MCF 10A (cell line): Measurements from ENCODE around the gene GABARAPL2. TPM values are rescaled to one million over a fixed set of nuclear protein-coding genes. Genes with fewer than 3 reads are reported as not detected.
"Not testable (repeated sequence)": the region's sequence is repeated elsewhere in the genome, so short reads cannot be mapped to it uniquely, and the experiment has no call there.

Experiments used
- BruUV-seq: library from RNA; stranded (reverse); fragments of 400-500 nt; replicated peaks from 2 replicates; lab custom pipeline; 2021; lab: Mats Ljungman, UMichigan
- CTCF ChIA-PET: fragments of 300-600 bp; sonication (Branson Sonifier 250); formaldehyde crosslinking; extraction: SDS; loops from one replicate; lab custom pipeline; 2021; ENCODE audit warnings: antibody characterized with exemption, inconsistent platforms; lab: Yijun Ruan, JAX
- POLR2A ChIA-PET: fragments of 300-600, 350-650 bp; sonication (Branson Sonifier 250); formaldehyde crosslinking; extraction: SDS; loops from one replicate; lab custom pipeline; 2020; ENCODE audit warnings: antibody characterized with exemption, inconsistent platforms; lab: Yijun Ruan, JAX
- DNase-seq: peaks from one replicate; pipeline ENCODE4 v3.0.0-alpha.2; 2018; ENCODE audit not compliant: unreplicated experiment
- H3K27ac Mint-ChIP-seq: one replicate; pipeline ENCODE4 v1.8.0; 2022; ENCODE audit warnings: mild to moderate bottlenecking, low read depth, mixed read lengths; ENCODE audit not compliant: unreplicated experiment
- H3K27me3 Mint-ChIP-seq: one replicate; pipeline ENCODE4 v1.8.0; 2022; ENCODE audit warnings: mixed read lengths; ENCODE audit not compliant: insufficient read depth, unreplicated experiment
- H3K36me3 Mint-ChIP-seq: one replicate; pipeline ENCODE4 v1.8.0; 2022; ENCODE audit warnings: mild to moderate bottlenecking, moderate library complexity, mixed read lengths; ENCODE audit not compliant: insufficient read depth, unreplicated experiment
- H3K4me1 Mint-ChIP-seq: one replicate; pipeline ENCODE4 v1.8.0; 2022; ENCODE audit warnings: mixed read lengths; ENCODE audit not compliant: insufficient read depth, unreplicated experiment
- H3K4me3 Mint-ChIP-seq: one replicate; pipeline ENCODE4 v1.8.0; 2022; ENCODE audit warnings: mild to moderate bottlenecking, moderate library complexity, mixed read lengths; ENCODE audit not compliant: unreplicated experiment
- H3K9me3 Mint-ChIP-seq: one replicate; pipeline ENCODE4 v1.8.0; 2022; ENCODE audit warnings: mixed read lengths; ENCODE audit not compliant: unreplicated experiment
- CTCF ChIP-seq: fragments of 200-600 bp; IDR thresholded peaks from one replicate; pipeline ENCODE4 v1.8.0; 2022; ENCODE audit warnings: antibody characterized with exemption, mild to moderate bottlenecking; ENCODE audit not compliant: unreplicated experiment
- intact Hi-C: fragments of 100-400 bp; cut with micrococcal nuclease; formaldehyde crosslinking; loops from 2 replicates; pipeline ENCODE4 v1.14.1; 2022
- total RNA-seq: library from RNA; stranded (reverse); gene quantifications from 2 replicates; pipeline ENCODE4 v1.2.3, GENCODE V29; 2022

GABARAPL2 gene
- total RNA-seq, 1 experiment from 2014 or later: 61.5 TPM

GRCh38 chr16:75537776-75538175 is 28.4 kb upstream of the GABARAPL2 start:
- intact Hi-C loops: no loop called here
- TF ChIP-seq CTCF: no peak
- no TSS peak for BruUV-seq
- no peak overlapping the region for H3K4me3 Mint-ChIP-seq
- no peak overlapping the region for H3K27ac Mint-ChIP-seq
- H3K27me3 Mint-ChIP-seq: no peaks in the 10 kb centered on the region
- no peaks in the 10 kb centered on the region for H3K9me3 Mint-ChIP-seq
- no peaks in the 10 kb centered on the region for H3K4me1 Mint-ChIP-seq
- ChIA-PET CTCF (interaction anchor here (1.0 to 1.3 kb wide), 3 partner anchors 13 to 80 kb away, joined by 3 to 4 read pairs (median 4); no protein-coding TSS in a partner anchor), POLR2A (interaction anchor here (0.6 kb wide), 1 partner anchor 13 kb away, joined by 3 read pairs; no protein-coding TSS in a partner anchor)
- H3K36me3 Mint-ChIP-seq: peaks cover 10% of the 10 kb centered on the region
- no peak for DNase-seq

- BruUV-seq, H3K27me3 Mint-ChIP-seq, POLR2A ChIA-PET, intact Hi-C loops, DNase-seq, H3K4me3 Mint-ChIP-seq, CTCF ChIA-PET, H3K27ac Mint-ChIP-seq, H3K9me3 Mint-ChIP-seq, H3K4me1 Mint-ChIP-seq: not testable (repeated sequence)
- H3K36me3 Mint-ChIP-seq: peaks cover 14% of the 10 kb centered on the region
Observed at GRCh38 chr16:75538882-75539565, 27.2 kb upstream of the GABARAPL2 start.

- no TSS peak for BruUV-seq
- no peaks in the 10 kb centered on the region for H3K9me3 Mint-ChIP-seq
- no peak for TF ChIP-seq CTCF
- DNase-seq: no peak
- intact Hi-C loops: no loop called here
- H3K36me3 Mint-ChIP-seq: peaks cover 31% of the 10 kb centered on the region
- no peaks in the 10 kb centered on the region for H3K4me1 Mint-ChIP-seq
- POLR2A ChIA-PET: interaction anchor here (0.7 to 1.4 kb wide), 2 partner anchors 13 to 15 kb away, joined by 3 to 5 read pairs; partner anchors contain the start of gene TMEM231
- no peak overlapping the region for H3K27ac Mint-ChIP-seq
- CTCF ChIA-PET: interaction anchor here (0.6 to 1.4 kb wide), 3 partner anchors 9 to 125 kb away, joined by 3 to 9 read pairs (median 3); no protein-coding TSS in a partner anchor
- H3K27me3 Mint-ChIP-seq: no peaks in the 10 kb centered on the region
- no peak overlapping the region for H3K4me3 Mint-ChIP-seq
Observed at GRCh38 chr16:75541236-75541635, 24.9 kb upstream of the GABARAPL2 start.

GRCh38 chr16:75542462-75542861 is 23.7 kb upstream of the GABARAPL2 start:
- CTCF ChIA-PET: interaction anchor here (0.7 to 1.4 kb wide), 3 partner anchors 11 to 1597 kb away, joined by 3 to 5 read pairs (median 4); no protein-coding TSS in a partner anchor
- H3K27me3 Mint-ChIP-seq, BruUV-seq, H3K27ac Mint-ChIP-seq, DNase-seq, H3K9me3 Mint-ChIP-seq, H3K4me3 Mint-ChIP-seq, POLR2A ChIA-PET, H3K4me1 Mint-ChIP-seq, intact Hi-C loops: not testable (repeated sequence)
- H3K36me3 Mint-ChIP-seq: peaks cover 36% of the 10 kb centered on the region

- H3K4me1 Mint-ChIP-seq, H3K9me3 Mint-ChIP-seq, H3K27ac Mint-ChIP-seq, POLR2A ChIA-PET, BruUV-seq, intact Hi-C loops, H3K27me3 Mint-ChIP-seq, H3K4me3 Mint-ChIP-seq, DNase-seq: not testable (repeated sequence)
- CTCF ChIA-PET: interaction anchor here (1.0 to 1.1 kb wide), 2 partner anchors 13 to 81 kb away, joined by 3 read pairs; partner anchors contain the start of gene TMEM170A
- peaks cover 35% of the 10 kb centered on the region for H3K36me3 Mint-ChIP-seq
Observed at GRCh38 chr16:75545879-75546278, 20.3 kb upstream of the GABARAPL2 start.
